GM18858 (cell line): ENCODE results near the gene SH2D3A.
"Not testable (repeated sequence)": the region's sequence is repeated elsewhere in the genome, so short reads cannot be mapped to it uniquely, and the experiment has no call there.

Experiments
- ATAC-seq: cut with Tn5 transposase; IDR thresholded peaks from one replicate; pipeline ENCODE4 v1.9.1; 2021; ENCODE audit not compliant: unreplicated experiment

SH2D3A gene

DNA sequence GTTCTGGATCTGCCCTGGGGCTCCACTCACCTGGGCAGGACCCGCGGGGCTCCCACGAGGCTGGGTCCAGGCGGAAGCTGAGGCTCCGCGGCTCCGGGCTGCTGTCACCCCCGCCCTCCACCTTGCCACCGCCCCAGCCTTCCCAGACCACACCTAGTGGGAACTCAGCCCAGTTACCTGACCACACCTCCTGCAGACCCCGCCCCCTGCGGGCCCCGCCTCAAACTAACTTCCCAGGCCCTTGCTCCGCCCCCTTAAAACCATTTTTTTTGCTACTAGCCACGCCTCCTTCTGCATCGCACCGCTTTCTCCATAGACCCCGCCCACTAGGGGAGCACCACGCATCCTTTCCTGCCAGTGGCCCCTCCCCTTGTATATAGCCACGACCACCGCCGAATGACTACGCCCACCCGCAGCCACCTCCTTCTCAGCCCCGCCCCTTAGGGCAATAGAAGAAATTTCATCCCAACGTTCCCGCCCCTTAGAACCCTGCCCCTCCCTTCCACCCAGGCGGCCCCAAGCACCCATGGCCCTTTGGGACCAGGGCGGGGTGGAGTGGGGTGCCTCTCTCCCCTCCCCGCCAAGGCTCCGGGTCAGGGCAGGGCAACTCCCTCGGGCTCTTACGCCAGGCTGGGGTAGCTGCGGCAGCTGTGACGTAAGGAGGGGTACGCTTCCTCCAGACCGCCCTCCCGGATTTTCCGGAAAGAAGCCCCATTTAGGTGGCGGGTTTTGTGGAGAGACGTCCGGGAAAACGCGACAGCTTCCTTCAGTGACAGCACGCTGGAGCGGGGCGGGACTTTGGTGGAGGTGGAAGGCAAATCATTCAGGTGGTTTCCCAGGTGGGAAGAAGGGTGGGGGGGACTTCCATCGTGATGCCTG lies at the start of gene SH2D3A:
Gene SH2D3A, minus strand, starts transcription at position 79 of the 879 bp plus-strand sequence. CDS start 3,687 bp downstream, outside the sequence.
- ATAC-seq: peak; percentile 46

DNA sequence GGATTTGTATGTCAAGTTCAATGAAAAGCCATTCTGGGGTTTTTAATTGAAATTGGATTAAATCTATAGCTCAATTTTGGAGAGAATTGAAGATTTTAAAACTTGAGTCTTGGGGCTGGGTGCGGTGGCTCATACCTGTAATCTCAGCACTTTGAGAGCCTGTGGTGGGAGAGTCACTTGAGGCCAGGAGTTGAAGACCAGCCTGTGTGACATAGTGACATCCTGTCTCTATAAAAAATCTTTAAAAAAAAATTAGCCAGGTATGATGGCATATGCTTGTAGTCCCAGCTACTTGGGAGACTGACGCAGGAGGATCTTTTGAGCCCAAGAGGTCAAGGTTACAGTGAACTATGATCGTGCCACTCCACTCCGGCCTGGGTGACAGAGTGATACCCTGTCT lies 46.4 kb upstream of the SH2D3A start:
- ATAC-seq: no peak

DNA sequence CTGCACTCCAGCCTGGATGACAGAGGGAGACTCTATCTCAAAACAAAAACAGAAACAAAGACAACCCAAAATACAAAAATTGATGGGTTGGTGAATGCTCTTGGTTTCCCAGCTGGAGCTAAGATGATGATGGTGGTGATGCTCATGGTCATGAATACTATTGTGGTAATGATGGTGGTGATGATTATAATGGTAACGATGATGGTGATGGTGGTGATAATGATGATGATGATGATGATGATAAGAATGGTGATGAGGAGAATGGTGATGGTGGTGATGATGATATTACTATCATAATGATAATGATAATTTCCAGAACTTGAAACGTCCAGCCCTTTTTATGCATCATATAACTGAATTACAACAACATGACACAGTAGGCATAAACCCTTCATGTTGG lies 45.4 kb upstream of the SH2D3A start:
- no peak for ATAC-seq

DNA sequence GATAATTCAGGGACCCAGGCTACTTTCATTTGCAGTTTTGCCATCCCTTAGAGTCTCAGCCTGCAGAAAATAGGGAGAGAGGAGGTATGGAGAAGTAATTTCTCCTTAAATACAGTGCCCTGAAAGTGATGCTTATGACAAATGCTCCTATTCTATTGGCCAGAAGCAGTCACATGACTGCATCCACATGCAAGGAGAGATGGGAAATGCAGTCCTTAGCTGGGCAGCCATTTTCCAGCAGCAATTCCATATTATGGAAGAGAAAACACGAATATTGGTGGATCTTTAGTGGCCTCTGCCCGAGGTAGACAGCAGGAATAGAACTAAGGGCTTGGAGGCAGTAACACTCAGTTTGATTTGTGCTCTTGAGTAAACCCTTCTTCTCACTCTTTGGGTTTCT lies 44.7 kb upstream of the SH2D3A start:
- ATAC-seq: no peak

DNA sequence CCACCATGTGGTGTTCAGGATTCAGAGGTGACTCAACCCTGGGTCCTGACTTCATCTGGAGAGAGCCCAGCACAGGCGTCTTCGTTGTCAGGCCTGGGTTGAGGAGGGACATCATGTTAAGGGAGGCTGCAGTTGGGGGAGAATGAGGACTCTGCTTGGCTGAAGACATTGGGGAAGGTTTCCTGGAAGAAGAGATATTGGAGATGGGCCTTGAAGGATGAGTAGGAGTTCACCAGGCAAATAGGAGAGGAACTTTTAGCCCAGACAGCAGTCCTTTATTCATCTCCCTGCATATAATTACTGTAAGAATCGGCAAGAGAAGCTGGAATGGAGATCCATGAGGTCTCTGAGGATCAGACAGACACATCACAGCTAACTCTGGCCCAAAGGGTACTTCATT lies 44.1 kb upstream of the SH2D3A start:
- ATAC-seq: no peak

DNA sequence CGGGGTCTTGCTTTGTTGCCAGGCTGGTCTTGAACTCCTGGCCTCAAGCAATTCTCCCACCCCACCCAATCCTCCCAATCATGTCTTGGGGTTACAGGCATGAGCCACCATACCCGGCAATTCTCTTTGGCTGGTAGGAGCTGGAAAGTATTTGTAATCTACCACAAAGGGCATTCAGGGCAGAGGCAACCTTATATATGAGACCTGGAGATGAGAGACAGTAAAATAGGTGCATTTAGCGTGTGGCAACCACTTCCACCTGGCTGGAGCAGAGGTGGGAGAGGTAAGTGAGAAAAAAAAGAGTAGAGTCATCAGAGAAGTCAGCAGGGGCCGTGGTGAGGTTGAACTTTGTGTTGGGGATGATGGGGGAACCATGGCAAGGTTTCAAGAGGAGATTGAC lies 42.0 kb upstream of the SH2D3A start:
- no peak for ATAC-seq

DNA sequence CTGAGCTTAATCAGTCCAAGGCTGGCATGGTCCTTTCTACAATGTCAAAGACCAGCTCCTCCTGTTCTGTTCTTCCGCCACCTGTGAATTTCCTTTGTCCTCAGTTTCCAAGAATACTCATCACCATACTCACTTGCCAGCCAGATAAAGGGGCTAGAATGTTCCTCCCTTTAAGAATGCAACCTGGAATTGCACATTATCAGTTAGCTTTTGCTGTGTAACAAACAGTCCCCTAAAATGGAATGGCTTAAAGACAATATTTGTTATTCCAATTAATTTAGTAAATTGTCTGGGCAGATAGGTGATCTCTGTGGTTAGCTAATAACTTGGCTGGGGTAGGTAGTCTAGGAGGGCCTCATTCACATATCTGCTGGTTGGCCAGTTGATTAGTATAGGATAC lies 41.3 kb upstream of the SH2D3A start:
- ATAC-seq: no peak

DNA sequence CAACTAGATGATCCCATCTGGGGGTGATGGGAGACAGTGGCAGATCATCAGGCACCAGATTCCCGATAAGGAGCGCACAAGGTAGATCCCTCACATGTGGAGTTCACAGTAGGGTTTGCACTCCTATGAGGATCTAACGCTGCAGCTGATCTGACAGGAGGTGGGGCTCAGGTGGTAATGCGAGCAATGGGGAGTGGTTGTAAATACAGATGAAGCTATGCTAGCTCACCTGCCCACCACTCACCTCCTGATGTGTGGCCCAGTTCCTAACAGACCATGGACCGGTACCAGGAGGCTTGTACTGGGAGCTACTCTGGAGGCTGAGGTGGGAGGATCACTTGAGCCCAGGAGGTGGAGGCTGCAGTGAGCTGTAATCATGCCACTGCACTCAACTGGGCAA lies 40.1 kb upstream of the SH2D3A start:
- ATAC-seq: no peak

DNA sequence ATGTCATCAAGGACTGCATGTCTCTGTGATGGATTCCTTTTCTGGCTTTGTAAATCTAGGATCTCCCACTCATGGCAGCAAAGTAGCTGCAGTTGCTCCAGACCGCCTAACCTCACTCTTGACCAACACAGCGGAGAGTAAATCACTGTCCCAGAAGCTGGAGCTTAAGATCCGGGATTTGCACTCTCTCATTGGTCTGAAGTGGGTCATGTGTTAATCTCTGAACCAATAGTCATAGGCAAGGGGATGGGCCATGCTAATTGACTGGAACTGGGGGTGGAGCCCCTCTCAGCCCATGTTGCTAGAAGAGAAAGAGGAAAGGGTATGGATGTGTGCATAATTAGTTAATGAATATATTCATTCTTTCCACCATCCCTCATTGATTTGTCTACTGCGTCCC lies 39.3 kb upstream of the SH2D3A start:
- ATAC-seq: no peak

DNA sequence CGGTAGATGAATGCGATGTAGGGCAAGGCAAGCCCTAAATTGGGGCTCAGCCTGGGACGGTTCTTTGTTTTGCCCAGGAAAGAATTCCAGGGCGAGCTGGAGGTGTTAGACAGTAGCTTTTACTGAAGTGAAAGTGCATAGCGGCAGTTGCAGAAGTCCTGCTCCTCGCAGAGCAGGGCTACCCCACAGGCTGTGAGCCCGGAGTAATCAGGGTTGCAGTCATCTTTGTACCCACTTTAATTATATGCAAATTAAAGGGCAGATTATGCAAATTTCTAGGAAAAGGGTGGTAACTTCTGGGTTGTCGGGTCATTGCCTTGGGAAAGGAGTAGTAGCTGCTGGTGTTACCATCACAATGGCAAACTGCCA lies 35.8 kb upstream of the SH2D3A start:
- no peak for ATAC-seq

DNA sequence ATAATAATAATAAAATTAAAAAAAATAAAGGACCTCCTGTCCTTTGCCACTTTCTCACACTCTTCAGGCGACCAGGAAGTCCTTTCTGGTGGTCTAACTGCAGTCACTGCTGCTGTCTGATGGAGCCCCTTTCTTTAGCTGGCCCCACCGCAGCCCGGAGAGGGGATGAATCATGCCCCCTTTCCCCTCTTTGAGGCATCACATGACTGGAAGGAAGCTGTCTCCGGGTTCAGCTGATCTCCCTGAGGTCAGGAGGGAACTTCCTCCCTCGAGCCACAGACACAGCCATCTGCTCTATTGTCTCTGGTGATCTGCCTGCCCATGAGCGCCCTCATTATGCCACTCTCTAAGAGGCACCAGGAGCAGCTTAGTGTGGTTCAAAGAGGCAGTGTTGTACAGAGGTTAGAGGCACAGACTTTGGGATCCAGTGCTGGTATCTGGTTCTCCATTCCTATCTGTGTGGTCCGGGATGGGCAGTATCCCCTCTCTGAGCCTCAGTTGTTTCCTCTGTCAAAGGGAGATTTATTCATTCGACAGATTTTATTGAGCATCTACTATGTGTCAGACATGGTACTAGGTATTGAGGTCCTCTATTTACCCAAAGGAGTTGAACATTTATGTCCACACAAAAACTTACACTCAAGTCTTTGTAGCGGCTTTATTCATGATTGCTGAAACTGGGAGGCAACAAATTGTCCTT lies 35.3 kb upstream of the SH2D3A start:
- ATAC-seq: no peak

DNA sequence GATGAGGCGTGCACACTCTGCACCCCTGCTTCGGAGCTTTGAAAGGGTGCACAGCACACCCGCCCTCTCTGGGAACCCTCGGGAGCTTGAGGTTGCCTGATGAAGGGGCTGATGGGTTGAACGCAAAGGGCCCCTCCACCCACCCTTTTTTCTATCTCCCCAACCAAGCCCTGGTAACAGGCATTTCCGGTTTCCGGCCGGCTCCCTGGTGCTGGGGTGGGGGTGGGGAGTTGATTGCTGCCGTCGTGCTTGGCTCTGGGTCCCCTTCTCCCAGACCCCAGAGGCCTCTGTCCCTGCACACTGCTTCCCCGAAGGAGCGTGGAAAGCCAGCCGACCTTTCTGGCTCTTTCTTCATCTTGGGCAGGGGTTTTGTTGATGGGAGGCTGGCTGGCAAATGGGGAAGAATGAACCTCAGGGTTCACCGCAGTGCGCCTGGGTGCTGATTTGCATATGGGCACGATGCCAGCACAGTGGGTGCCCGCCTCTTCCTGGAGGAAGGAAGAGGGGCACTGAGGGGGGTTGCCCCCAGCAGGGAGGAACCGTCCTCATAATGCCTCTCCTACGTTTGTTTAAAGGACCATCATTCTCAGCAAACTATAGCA lies 34.4 kb upstream of the SH2D3A start:
- no peak for ATAC-seq

DNA sequence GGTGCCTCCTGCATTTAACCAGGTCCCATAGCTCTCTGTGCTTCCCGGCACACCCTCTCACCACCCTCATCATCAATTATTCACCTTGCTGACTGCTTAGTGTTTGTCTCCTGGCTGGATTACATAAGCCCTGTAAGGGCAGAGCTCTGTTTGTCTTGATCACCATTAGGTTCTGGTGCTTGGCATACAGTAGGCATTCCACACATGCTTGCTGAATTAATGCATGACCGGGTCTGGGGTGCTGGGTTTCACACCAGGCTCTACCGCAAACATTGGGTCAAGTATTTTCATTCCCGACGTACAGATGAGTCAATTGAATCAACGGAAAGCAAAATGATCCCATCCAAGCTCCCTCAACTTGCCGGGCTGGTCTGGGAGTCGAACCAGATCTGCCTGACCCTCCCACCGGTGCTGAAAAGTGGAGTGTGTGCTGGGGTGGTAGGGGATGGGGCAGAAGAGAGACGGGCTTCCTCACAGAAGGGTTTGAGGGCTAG lies 33.8 kb upstream of the SH2D3A start:
- ATAC-seq: no peak

DNA sequence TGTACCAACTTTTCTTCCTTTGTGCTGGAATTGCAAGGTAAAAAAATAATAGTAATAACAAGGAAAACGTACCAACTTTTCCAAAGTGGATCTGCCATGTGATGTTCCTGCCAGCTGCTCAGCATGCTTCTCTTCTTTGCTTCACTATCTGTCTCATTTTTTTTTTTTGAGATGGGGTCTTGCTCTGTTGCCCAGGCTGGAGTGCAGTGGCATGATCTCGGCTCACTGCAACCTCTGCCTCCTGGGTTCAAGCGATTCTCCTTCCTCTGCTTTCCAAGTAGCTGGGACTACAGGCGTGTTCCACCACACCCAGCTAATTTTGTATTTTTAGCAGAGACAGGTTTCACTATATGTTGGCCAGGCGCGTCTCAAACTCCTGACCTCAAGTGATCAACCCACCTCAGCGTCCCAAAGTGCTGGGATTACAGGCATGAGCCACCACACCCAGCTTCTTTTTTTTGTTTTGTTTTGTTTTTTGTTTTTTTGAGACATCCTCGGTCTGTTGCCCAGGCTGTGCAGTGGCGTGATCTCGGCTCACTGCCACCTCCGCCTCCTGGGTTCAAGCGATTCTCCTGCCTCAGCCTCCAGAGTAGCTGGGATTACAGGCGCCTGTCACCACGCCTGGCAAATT lies 33.0 kb upstream of the SH2D3A start:
- ATAC-seq: not testable (repeated sequence)

DNA sequence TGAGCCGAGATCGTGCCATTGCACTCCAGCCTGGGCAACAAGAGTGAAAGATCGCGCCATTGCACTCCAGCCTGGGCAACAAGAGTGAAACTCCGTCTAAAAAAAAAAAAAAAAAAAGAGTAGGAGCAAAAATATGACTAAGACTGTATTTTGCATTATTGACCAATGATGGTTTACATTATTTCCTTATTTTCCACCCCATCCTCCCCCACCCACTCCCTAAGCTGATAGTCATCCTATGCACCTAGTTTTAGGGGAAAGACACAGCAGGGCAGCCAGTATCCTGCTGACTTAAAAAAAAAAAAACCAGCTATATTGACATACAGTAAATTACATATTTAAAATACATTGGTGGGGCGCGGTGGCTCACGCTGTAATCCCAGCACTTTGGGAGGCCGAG lies 30.4 kb upstream of the SH2D3A start:
- no peak for ATAC-seq

DNA sequence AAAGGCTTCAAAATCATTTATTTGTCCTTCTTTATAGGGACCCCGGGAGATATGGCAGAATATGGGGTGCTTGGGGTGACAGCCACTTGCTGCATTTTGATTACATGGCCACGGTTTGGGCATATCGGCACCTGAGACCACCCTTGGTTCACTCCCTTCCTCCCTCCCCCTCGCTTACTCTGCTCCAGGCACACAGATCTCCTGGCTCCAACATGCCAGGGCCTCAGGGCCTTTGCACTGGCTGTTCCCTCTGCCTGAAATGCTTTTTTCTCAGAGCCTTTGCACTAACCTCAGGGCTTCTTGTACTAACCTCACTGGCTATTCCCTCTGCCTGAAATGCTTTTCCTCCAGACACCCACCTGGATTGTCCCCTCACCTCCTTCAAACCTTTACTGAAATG lies 29.0 kb upstream of the SH2D3A start:
- ATAC-seq: no peak

DNA sequence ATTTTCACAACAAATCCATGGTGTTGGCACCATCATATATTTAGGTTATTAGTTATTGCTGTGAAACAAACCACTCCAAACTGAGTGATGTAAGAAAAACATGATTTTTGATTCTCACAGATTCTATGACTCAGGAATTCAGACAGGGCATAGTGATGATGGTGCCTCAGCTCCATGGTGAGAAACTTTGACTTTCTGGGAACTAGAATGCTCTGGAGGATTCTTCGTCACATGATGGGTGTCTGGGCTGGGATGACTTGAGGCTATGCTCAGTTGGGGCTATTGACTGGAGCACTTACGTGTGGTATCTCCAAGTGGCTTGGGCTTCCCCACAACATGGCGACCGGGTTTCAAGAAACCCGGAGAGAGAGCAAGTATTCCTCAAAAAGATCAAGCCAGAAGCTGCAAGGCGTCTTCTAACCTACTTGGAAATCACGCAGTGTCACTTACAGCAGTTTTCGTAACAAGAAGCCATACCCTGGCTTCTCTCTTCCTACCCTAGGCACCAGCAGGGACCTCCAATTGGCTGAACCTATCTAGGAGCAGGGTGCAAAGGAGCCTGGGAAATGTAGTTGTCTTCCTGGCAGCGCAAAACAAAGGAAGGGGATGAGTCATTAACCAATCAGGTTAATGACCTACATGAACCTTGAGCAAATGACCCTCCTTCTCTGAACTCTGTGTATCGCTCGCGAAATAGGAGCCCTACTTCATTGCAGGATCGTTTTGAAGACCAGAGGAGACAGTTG lies 27.6 kb upstream of the SH2D3A start:
- no peak for ATAC-seq

DNA sequence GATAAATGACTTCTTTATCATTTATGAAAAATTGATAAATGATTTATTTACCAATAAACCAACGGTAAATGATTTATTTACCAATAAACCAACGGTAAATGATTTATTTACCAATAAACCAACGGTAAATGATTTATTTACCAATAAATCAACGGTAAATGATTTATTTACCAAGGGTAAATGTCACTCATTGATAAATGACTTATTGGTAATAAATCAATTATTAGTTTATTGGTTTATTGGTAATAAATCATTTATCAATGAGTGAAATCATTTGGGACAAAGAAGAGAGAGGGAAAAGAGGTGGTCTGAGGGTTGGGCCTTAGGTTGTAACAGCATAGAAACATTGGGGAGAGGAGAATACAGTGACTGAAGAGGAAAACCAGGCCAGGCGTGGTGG lies 26.7 kb upstream of the SH2D3A start:
- no peak for ATAC-seq

DNA sequence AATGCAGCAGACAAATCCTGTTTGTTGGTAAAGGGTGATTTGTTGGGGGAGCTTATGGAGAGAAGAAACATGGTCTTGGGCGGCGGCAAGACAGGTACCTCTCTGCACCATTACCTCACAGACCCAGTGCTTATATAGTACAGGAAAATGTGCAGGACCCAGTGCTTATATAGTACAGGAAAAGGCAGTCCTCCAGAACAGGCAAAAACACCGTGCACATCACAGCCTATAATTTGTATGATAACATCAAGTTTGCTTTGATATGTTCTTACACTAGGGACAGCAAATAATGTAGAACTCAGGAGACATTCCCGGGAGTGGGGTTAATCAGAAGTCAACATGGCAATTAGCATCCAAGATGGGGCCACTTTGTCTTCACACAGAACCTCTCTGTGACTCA lies 26.2 kb upstream of the SH2D3A start:
- ATAC-seq: no peak

DNA sequence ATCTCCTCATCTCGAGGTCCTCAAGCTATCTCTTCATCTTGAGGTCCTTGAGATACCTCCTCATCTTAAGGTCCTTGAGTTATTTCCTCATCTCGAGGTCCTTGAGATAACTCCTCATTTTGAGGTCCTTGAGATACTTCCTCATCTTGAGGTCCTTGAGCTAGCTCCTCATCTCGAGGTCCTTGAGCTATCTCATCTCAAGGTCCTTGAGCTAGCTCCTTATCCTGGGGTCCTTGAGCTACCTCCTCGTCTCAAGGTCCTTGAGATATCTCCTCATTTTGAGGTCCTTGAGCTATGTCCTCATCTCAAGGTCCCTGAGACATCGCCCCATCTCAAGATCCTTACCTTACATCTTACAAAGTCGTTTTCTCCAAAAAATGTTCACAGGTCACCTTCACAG lies 24.0 kb upstream of the SH2D3A start:
- ATAC-seq: no peak
